Measurements from ENCODE around the gene GRIN2A. TPM values are rescaled to one million over a fixed set of nuclear protein-coding genes. Genes with fewer than 3 reads are reported as not detected.

The GRIN2A gene
- polyA plus RNA-seq, 2 of the 4 experiments (the other 2 are of a cell fraction), result not detected

DNA sequence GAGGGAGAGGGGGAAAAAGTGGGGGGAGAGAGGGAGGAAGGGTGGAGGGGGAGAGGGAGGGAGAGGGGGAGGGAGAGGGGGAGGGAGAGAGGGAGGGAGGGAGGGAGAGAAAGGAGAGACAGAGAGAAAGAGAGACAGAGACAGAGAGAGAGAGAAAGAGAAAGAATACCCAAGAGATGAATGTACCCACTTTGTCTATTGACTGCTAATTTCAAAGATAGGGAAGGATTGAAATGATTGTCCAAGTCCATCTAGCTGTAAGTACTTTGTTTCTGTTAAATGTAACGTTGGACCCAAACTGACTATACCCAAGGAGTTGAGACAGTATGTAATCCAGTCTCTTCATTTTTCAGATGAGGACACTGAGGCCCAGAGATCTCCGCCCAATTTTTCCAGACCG lies 374.9 kb downstream of the GRIN2A start:
- TF ChIP-seq HOXB13 (CRISPR knock-in tag; IDR thresholded peaks at IDR 0.05; ENCODE audit: low read depth) (no peak), MAZ (IDR thresholded peaks at IDR 0.05; ENCODE audit: borderline replicate concordance, low read depth, low read length) (no peak), JUN (IDR thresholded peaks at IDR 0.05) (no peak)
- H3K4me3 ChIP-seq, result no peak overlapping the region
- DNase-seq (ENCODE audit: low read depth in 1 of 2, low spot score in 1 of 2) (no peak), FAIRE-seq (no peak), ATAC-seq (no peak)
- no peaks in the 10 kb centered on the region for H3K4me1 ChIP-seq
- ChIA-PET CTCF (interaction anchor here (0.5 to 0.7 kb wide), 2 partner anchors 16 to 1158 kb away, joined by 3 read pairs; no protein-coding TSS in a partner anchor), POLR2A (no interaction called here)
- no peak overlapping the region for H3K27ac ChIP-seq
- 10% methylated on average over 3 of the region's 3 CpGs for WGBS (ENCODE audit: missing lambda C conversion rate)
- H3K4me2 ChIP-seq, result no peak overlapping the region
- H3K9me3 ChIP-seq, result no peaks in the 10 kb centered on the region

DNA sequence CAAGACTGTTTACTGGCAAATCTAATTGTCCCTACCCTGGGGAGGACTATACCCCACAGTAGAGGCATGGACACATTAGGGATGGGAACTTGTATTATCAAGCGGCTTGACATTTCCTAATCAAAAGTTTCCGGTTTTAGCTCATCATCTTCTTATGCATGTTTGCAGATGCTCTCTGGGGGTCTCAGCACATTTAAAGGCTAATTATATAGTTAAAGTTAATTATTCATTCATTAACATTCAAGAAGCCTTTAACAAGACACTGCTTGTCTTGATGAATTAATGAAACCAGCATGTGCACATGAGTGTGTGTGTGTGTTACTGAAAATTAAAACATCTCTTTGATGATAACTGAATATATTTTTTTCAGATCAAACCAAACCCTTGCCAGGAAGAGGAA lies 377.1 kb downstream of the GRIN2A start:
- Histone ChIP-seq H3K4me3 (no peak overlapping the region), H3K4me1 (no peaks in the 10 kb centered on the region), H3K9me3 (no peaks in the 10 kb centered on the region), H3K4me2 (no peak overlapping the region), H3K27ac (no peak overlapping the region)
- DNase-seq (ENCODE audit: low read depth in 1 of 2, low spot score in 1 of 2) (no peak), FAIRE-seq (no peak), ATAC-seq (no peak)
- no peak for TF ChIP-seq EHF (CRISPR knock-in tag; IDR thresholded peaks at IDR 0.05)
- no peak for TF ChIP-seq ZFP36 (IDR thresholded peaks at IDR 0.05; ENCODE audit: borderline replicate concordance, partially characterized antibody)
- TF ChIP-seq, protein P1, sequence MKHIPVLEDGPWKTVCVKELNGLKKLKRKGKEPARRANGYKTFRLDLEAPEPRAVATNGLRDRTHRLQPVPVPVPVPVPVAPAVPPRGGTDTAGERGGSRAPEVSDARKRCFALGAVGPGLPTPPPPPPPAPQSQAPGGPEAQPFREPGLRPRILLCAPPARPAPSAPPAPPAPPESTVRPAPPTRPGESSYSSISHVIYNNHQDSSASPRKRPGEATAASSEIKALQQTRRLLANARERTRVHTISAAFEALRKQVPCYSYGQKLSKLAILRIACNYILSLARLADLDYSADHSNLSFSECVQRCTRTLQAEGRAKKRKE (CRISPR knock-in tag; IDR thresholded peaks at IDR 0.05; ENCODE audit: low read depth), result no peak
- no peak for TF ChIP-seq NFE2L2 (conservative IDR thresholded peaks at IDR 0.05; ENCODE audit: low read length)
- TF ChIP-seq KDM5A (IDR thresholded peaks at IDR 0.05), result no peak
- TF ChIP-seq CHD2 (IDR thresholded peaks at IDR 0.05; ENCODE audit: low read length, partially characterized antibody), result no peak
- TF ChIP-seq TP53 (CRISPR knock-in tag; IDR thresholded peaks at IDR 0.05), result no peak
- no peak for TF ChIP-seq MAZ (IDR thresholded peaks at IDR 0.05; ENCODE audit: borderline replicate concordance, low read depth, low read length)
- no peak for TF ChIP-seq FOSL2 (IDR thresholded peaks at IDR 0.05)
- TF ChIP-seq FOSL2 (CRISPR knock-in tag; IDR thresholded peaks at IDR 0.05), result no peak
- no peak for TF ChIP-seq HOXB5 (CRISPR knock-in tag; IDR thresholded peaks at IDR 0.05)
- no peak for TF ChIP-seq RAD21 (conservative IDR thresholded peaks at IDR 0.05 in 1 of 2, IDR thresholded peaks at IDR 0.05 in 1 of 2)
- no peak for TF ChIP-seq ZSCAN20 (CRISPR knock-in tag; IDR thresholded peaks at IDR 0.05)
- TF ChIP-seq BHLHE40 (IDR thresholded peaks at IDR 0.05; ENCODE audit: low read depth, low read length), result no peak
- TF ChIP-seq, protein P2, sequence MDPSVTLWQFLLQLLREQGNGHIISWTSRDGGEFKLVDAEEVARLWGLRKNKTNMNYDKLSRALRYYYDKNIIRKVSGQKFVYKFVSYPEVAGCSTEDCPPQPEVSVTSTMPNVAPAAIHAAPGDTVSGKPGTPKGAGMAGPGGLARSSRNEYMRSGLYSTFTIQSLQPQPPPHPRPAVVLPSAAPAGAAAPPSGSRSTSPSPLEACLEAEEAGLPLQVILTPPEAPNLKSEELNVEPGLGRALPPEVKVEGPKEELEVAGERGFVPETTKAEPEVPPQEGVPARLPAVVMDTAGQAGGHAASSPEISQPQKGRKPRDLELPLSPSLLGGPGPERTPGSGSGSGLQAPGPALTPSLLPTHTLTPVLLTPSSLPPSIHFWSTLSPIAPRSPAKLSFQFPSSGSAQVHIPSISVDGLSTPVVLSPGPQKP (IDR thresholded peaks at IDR 0.05; ENCODE audit: low read depth, low read length), result no peak
- 79% methylated on average over 2 of the region's 2 CpGs for WGBS (ENCODE audit: missing lambda C conversion rate)
- ChIA-PET POLR2A (no interaction called here), CTCF (no interaction called here)

DNA sequence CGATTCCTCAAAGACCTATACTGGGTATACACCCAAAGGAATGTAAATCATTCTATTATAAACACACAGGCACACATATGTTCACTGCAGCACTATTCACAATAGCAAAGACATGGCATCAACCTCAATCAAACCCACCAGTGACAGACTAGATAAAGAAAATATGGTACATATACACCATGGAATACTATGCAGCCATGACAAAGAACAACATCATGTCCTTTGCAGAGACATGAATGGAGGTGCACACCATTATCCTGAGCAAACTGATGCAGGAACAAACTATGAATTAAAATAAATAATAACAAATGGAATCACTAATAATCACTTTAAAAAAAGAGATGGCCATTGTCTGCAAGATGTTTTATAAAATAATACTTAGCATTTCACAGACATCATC lies 380.1 kb downstream of the GRIN2A start:
- DNase-seq (ENCODE audit: low read depth in 1 of 2, low spot score in 1 of 2) (no peak), FAIRE-seq (no peak), ATAC-seq (no peak)
- CTCF ChIA-PET, result no interaction called here
- 7% methylated on average over 1 of the region's 1 CpG for WGBS (ENCODE audit: missing lambda C conversion rate)
- H3K4me2 ChIP-seq, result no peak overlapping the region
- POLR2A ChIA-PET, result no interaction called here
- H3K4me1 ChIP-seq, result no peaks in the 10 kb centered on the region
- no peaks in the 10 kb centered on the region for H3K9me3 ChIP-seq
- H3K27ac ChIP-seq, result no peak overlapping the region
- TF ChIP-seq GATA3 (IDR thresholded peaks at IDR 0.05; ENCODE audit: borderline replicate concordance) (no peak), KDM5A (IDR thresholded peaks at IDR 0.05) (no peak), FOXS1 (CRISPR knock-in tag; IDR thresholded peaks at IDR 0.05) (no peak), EHMT2 (IDR thresholded peaks at IDR 0.05; ENCODE audit: low read depth) (no peak), ZFP36 (IDR thresholded peaks at IDR 0.05; ENCODE audit: borderline replicate concordance, partially characterized antibody) (no peak), JUN (IDR thresholded peaks at IDR 0.05) (no peak), TP53 (CRISPR knock-in tag; IDR thresholded peaks at IDR 0.05) (no peak), MAZ (IDR thresholded peaks at IDR 0.05; ENCODE audit: borderline replicate concordance, low read depth, low read length) (no peak), NR3C1 (IDR thresholded peaks at IDR 0.05) (no peak), HOXB13 (CRISPR knock-in tag; IDR thresholded peaks at IDR 0.05; ENCODE audit: low read depth) (no peak), RAD21 (conservative IDR thresholded peaks at IDR 0.05 in 1 of 2, IDR thresholded peaks at IDR 0.05 in 1 of 2) (no peak), CHD2 (IDR thresholded peaks at IDR 0.05; ENCODE audit: low read length, partially characterized antibody) (no peak), HOXB5 (CRISPR knock-in tag; IDR thresholded peaks at IDR 0.05) (no peak), PHF8 (IDR thresholded peaks at IDR 0.05; ENCODE audit: borderline replicate concordance, low read depth) (no peak), CEBPB (IDR thresholded peaks at IDR 0.05) (no peak), ZSCAN20 (CRISPR knock-in tag; IDR thresholded peaks at IDR 0.05) (no peak)
- TF ChIP-seq, protein P3, sequence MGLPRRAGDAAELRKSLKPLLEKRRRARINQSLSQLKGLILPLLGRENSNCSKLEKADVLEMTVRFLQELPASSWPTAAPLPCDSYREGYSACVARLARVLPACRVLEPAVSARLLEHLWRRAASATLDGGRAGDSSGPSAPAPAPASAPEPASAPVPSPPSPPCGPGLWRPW (IDR thresholded peaks at IDR 0.05), result no peak
- TF ChIP-seq, protein P4, sequence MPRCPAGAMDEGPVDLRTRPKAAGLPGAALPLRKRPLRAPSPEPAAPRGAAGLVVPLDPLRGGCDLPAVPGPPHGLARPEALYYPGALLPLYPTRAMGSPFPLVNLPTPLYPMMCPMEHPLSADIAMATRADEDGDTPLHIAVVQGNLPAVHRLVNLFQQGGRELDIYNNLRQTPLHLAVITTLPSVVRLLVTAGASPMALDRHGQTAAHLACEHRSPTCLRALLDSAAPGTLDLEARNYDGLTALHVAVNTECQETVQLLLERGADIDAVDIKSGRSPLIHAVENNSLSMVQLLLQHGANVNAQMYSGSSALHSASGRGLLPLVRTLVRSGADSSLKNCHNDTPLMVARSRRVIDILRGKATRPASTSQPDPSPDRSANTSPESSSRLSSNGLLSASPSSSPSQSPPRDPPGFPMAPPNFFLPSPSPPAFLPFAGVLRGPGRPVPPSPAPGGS (IDR thresholded peaks at IDR 0.05), result no peak
- TF ChIP-seq, protein P5, sequence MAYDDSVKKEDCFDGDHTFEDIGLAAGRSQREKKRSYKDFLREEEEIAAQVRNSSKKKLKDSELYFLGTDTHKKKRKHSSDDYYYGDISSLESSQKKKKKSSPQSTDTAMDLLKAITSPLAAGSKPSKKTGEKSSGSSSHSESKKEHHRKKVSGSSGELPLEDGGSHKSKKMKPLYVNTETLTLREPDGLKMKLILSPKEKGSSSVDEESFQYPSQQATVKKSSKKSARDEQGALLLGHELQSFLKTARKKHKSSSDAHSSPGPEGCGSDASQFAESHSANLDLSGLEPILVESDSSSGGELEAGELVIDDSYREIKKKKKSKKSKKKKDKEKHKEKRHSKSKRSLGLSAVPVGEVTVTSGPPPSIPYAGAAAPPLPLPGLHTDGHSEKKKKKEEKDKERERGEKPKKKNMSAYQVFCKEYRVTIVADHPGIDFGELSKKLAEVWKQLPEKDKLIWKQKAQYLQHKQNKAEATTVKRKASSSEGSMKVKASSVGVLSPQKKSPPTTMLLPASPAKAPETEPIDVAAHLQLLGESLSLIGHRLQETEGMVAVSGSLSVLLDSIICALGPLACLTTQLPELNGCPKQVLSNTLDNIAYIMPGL (CRISPR knock-in tag; IDR thresholded peaks at IDR 0.05; ENCODE audit: borderline replicate concordance), result no peak
- no peak overlapping the region for H3K4me3 ChIP-seq
